Body of pancreas (tissue), 4 donors: Measurements from ENCODE around the gene CREM.

ENCODE experiments used
- CTCF ChIP-seq, 7 experiments: fragments of 450-650 bp in 4 of 7; fragments of 200-600 bp in 3 of 7; sonication (generic) in 3 of 7; IDR thresholded peaks; one replicate each; pipeline ENCODE4 v1.5.1; 2016 to 2019; ENCODE audit warnings: antibody characterized with exemption in 7 of 7
- POLR2A ChIP-seq, 3 donors: fragments of 450-650 bp; IDR thresholded peaks; one replicate each; pipeline ENCODE4 v1.6.1; 2016; ENCODE audit warnings: antibody characterized with exemption in 3 of 3, mild to moderate bottlenecking in 2 of 3

- no peak for TF ChIP-seq POLR2A (IDR thresholded peaks at IDR 0.05)
- TF ChIP-seq CTCF (IDR thresholded peaks at IDR 0.05), result no peak
These were observed 45.5 kb downstream of the CREM start for GRCh38 chr10:35172146-35172545.
